ENCODE data around the gene DNER. TPM values are rescaled to one million over a fixed set of nuclear protein-coding genes. Genes with fewer than 3 reads are reported as not detected.
"Not testable (repeated sequence)": the region's sequence is repeated elsewhere in the genome, so short reads cannot be mapped to it uniquely, and the experiment has no call there.

The DNER gene
- polyA plus RNA-seq, 1 donor from 2014 or later: not detected

DNA sequence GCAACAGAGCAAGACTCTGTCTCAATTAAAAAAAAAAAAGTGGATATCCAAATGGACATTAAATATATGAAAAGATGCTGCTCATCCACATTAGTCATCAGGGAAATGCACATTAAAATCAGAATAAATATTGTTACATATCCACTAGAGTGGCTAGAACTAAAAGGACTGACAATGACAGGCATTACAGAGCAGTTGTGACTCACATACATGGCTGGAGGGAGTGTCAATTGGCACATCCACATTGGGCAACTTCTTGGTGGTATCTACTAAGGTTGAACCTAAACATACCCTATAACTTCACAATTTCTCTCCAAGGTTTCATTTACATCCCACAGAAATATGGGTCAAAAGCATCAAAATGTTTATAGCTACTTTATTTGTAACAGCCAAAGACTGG is 14.0 kb upstream of the DNER start:
- Mint-ChIP-seq H3K4me1 (no peaks in the 10 kb centered on the region), H3K4me3 (no peak overlapping the region), H3K36me3 (no peaks in the 10 kb centered on the region), H3K27ac (no peak overlapping the region), H3K9me3 (peaks cover 0 to 1% (median 0%) of the 10 kb centered on the region in 3 donors), H3K27me3 (peaks cover 5% of the 10 kb centered on the region)

GRCh38 chr2:229726643-229727042 is 12.3 kb upstream of the DNER start:
- Mint-ChIP-seq H3K4me1 (no peaks in the 10 kb centered on the region), H3K27me3 (peaks cover 8% of the 10 kb centered on the region), H3K36me3 (no peaks in the 10 kb centered on the region), H3K4me3 (no peak overlapping the region), H3K9me3 (peaks cover 0 to 3% (median 0%) of the 10 kb centered on the region in 3 donors), H3K27ac (no peak overlapping the region)

DNA sequence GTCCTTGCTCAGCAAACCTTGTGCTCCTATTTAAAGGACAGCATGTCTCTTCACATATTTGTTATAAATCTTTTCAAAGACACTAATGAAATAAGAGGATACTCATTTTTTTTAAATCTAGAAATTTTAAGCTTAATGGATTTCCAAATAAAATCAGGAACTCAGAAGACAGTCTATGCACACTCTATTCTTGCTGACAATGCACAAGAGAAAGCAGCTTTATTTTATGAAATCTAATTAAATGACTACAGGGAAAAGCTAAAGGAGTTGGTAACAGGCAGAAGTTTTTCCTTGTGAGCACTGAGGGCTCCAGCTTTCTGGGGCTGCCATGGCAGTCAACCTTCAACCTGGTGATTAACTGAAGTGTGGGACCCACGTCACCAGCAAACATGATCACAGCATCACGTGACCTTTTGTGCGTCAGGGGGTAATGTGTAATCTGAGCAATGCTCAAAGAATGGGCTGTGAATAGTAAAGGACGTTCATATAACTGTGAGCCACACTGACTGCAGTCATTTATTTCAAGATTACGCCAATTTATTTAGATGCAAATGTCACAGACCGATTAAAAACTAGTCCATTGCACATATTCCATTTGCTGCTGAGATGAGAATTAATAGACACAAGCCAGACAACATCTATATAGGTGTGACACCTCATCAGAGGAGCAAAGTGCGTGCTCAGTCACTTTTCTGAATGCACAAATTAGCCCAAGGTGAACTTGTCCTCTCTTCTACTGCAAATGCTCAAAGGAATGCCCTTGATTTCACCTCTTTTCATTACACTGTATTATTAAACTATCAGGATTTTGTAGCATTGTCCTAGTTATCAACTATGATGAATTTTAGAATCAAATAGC is 11.6 kb upstream of the DNER start:
- Mint-ChIP-seq H3K4me3 (no peak overlapping the region), H3K9me3 (peaks cover 0 to 3% (median 0%) of the 10 kb centered on the region in 3 donors), H3K4me1 (no peaks in the 10 kb centered on the region), H3K27ac (no peak overlapping the region), H3K36me3 (no peaks in the 10 kb centered on the region), H3K27me3 (peaks cover 8% of the 10 kb centered on the region)

GRCh38 chr2:229723192-229723591 is 8.8 kb upstream of the DNER start:
- H3K9me3 Mint-ChIP-seq, H3K4me3 Mint-ChIP-seq, H3K27ac Mint-ChIP-seq, H3K36me3 Mint-ChIP-seq, H3K4me1 Mint-ChIP-seq: not testable (repeated sequence)
- H3K27me3 Mint-ChIP-seq: peaks cover 13% of the 10 kb centered on the region

DNA sequence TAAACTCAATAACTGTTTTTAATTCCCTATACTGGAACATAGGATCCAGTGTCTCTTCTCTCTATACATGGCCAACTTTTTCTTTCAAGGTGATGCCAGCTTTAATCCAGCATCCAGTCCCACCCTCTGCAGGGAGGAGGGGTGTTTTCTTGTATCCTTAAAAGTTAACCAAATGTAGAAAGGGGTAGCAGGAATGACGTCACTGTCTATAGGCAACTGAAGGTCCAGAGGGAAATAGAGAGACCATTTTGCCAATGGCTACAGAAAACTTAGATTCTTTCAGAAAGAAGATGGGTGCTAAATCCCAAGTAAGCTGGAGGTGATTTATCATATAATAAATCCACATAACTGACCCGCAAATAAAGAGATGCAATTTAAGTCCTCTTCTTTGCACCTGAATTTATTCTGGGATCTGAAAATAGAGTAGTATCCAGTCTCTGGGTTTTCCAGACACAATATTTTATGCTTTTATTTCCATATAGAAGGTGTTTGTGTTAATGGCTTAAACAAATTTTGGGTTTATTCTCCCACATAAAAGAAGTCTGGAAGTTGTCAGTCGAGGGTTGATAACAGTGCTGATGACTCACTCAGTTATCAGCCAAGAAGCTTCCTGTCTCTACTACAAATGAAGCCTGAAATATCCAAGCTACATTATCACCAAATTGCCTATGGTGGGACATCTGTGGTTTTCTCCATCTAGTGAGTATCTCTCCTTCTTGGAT is 5.7 kb upstream of the DNER start:
- Mint-ChIP-seq H3K4me1 (peaks cover 4 to 5% (median 5%) of the 10 kb centered on the region in 3 donors), H3K4me3 (no peak overlapping the region), H3K36me3 (no peaks in the 10 kb centered on the region), H3K27ac (no peak overlapping the region), H3K27me3 (peaks cover 31% of the 10 kb centered on the region), H3K9me3 (peaks cover 0 to 3% (median 0%) of the 10 kb centered on the region in 3 donors)

DNA sequence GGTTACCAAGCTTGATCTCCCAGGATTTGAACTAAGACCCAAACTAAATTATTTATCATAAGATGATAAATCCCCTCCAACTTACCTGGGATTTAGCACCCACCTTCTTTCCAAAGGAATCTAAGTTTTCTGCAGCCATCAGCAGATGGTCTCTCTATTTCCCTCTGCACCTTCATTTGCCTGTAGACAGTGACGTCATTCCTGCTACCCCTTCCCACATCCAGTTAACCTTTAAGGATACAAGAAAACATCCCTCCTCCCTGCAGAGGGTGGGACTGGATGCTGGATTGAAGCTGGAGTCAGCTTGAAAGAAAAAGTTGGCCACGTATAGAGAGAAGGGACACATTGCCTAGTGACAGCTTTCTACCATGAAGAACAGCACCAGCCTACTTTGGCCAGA is 3.7 kb upstream of the DNER start:
- Mint-ChIP-seq H3K27me3 (peaks cover 29% of the 10 kb centered on the region), H3K4me3 (no peak overlapping the region), H3K9me3 (no peaks in the 10 kb centered on the region), H3K27ac (no peak overlapping the region), H3K36me3 (no peaks in the 10 kb centered on the region), H3K4me1 (peaks cover 5 to 10% (median 5%) of the 10 kb centered on the region in 3 donors)

DNA sequence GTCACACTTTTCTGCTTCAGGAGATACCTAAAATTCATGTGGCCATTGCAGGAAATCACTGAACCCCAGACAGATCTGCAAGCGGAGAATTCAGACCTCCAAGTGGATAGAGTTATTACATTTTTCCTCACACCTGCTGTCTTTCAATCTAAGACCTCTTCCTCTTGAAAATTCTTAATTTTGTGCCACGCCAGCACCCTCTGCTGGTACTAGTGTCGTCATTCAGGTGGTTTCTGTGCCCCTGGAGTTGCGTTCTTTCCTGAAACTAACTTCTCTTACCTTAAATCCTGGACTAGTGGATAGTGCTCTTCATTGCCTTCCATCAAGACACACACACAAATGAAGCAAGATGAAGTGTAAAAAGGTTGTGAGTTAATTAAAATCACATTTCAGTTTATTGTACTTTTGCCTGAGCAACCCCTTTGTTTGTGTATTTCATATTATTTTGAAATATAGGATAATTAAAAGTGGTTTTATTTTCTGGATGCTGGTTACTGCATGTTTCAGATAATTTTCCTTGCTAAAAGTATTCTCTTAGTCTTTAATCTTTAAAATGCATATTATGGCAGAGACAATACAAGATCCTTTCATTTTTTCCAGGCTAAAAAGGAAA is 1.6 kb upstream of the DNER start:
- Mint-ChIP-seq H3K36me3 (peaks cover 9% of the 10 kb centered on the region), H3K9me3 (peaks cover 6 to 9% (median 8%) of the 10 kb centered on the region in 3 donors), H3K4me3 (peak overlapping the region; percentile 17 to 67 (median 40)), H3K4me1 (peaks cover 5 to 11% (median 5%) of the 10 kb centered on the region in 3 donors), H3K27me3 (peaks cover 47% of the 10 kb centered on the region), H3K27ac (peak overlapping the region in 1 of 3 donors; percentile 67)

- Mint-ChIP-seq H3K27me3 (peaks cover 53% of the 10 kb centered on the region), H3K4me1 (peaks cover 5 to 11% (median 5%) of the 10 kb centered on the region in 3 donors), H3K9me3 (peaks cover 6 to 9% (median 8%) of the 10 kb centered on the region in 3 donors), H3K36me3 (peaks cover 9% of the 10 kb centered on the region), H3K27ac (no peak overlapping the region), H3K4me3 (peak overlapping the region in 3 of 4 donors; percentile 62 to 65 (median 65))
These were observed 584 bp upstream of the DNER start for GRCh38 chr2:229714736-229715541.

- peaks cover 51% of the 10 kb centered on the region for H3K27me3 Mint-ChIP-seq
- H3K9me3 Mint-ChIP-seq: peaks cover 6 to 9% (median 8%) of the 10 kb centered on the region in 3 donors
- peak overlapping the region; percentile 34 to 76 (median 50) for H3K4me3 Mint-ChIP-seq
- peaks cover 9% of the 10 kb centered on the region for H3K36me3 Mint-ChIP-seq
- H3K4me1 Mint-ChIP-seq: peaks cover 5 to 11% (median 5%) of the 10 kb centered on the region in 3 donors
- H3K27ac Mint-ChIP-seq: no peak overlapping the region
These were observed 830 bp downstream of the DNER start for GRCh38 chr2:229713371-229714079.

GRCh38 chr2:229712136-229712535 is 2.2 kb downstream of the DNER start:
- no peak overlapping the region for H3K27ac Mint-ChIP-seq
- H3K9me3 Mint-ChIP-seq: peaks cover 6 to 9% (median 8%) of the 10 kb centered on the region in 3 donors
- peaks cover 53% of the 10 kb centered on the region for H3K27me3 Mint-ChIP-seq
- H3K4me3 Mint-ChIP-seq: peak overlapping the region in 2 of 4 donors; percentile 10 to 76
- H3K4me1 Mint-ChIP-seq: peaks cover 5 to 11% (median 5%) of the 10 kb centered on the region in 3 donors
- peaks cover 9% of the 10 kb centered on the region for H3K36me3 Mint-ChIP-seq

DNA sequence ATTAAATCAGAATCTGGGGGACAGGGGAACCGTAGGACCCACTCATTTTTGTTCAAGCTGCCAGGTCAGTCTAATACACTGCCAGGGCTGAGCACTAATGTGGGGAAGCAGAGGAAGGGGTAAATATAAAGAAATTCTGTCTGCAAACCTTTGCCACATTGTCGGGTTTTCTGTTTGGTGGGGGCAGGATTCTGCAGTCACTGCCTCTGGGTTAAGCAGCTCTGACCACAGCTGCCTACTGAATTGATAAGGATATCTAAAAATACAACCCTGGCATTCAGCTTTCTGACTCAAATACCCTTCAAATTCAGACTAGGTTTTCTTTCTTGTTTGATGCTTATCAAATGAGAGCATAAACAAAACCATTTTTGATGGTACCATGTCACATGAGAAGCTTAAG is 6.0 kb downstream of the DNER start:
- Mint-ChIP-seq H3K4me1 (peaks cover 0 to 2% (median 0%) of the 10 kb centered on the region in 3 donors), H3K27ac (no peak overlapping the region), H3K36me3 (peaks cover 9% of the 10 kb centered on the region), H3K9me3 (peaks cover 6 to 9% (median 8%) of the 10 kb centered on the region in 3 donors), H3K4me3 (no peak overlapping the region), H3K27me3 (peaks cover 37% of the 10 kb centered on the region)

DNA sequence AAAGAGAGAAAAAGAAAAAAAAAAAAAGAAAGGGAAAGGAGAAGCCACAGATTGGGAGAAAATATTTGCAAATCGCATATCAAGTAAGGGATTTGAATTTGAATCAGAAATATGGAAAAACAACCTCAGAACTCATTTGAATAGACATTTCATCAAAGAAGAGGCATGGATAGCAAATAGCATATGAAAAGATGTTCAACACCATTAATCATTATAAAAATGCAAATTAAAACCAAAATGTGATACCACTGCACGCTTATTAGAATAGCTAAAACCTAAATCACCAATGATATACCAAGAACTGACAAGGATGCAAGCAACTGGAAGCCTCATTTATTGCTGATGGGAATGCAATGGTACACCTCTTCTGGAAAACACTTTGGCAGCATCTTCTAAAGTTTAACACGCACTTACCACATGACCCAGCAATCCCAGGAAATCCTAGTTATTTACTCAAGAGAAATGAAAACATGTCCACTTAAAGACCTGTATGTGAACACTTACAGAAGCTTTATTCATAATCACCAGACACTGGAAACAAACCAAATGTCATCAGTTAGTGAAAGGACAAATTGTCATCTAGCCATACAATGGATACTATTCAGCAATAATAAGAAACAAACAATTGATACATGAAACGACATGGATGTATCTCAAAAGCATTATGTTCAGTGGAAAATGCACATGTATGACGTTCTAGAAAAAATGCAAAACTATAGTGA is 10.3 kb downstream of the DNER start:
- no peaks in the 10 kb centered on the region for H3K9me3 Mint-ChIP-seq
- H3K27me3 Mint-ChIP-seq: peaks cover 14% of the 10 kb centered on the region
- no peaks in the 10 kb centered on the region for H3K36me3 Mint-ChIP-seq
- H3K27ac Mint-ChIP-seq: no peak overlapping the region
- H3K4me1 Mint-ChIP-seq: no peaks in the 10 kb centered on the region
- H3K4me3 Mint-ChIP-seq: no peak overlapping the region

GRCh38 chr2:229701716-229702115 is 12.6 kb downstream of the DNER start:
- H3K4me1 Mint-ChIP-seq: no peaks in the 10 kb centered on the region
- H3K27ac Mint-ChIP-seq: no peak overlapping the region
- H3K9me3 Mint-ChIP-seq: no peaks in the 10 kb centered on the region
- peaks cover 8% of the 10 kb centered on the region for H3K27me3 Mint-ChIP-seq
- H3K36me3 Mint-ChIP-seq: peaks cover 2% of the 10 kb centered on the region
- H3K4me3 Mint-ChIP-seq: no peak overlapping the region
